ENCODE measurements around the gene ACAD10. TPM values are rescaled to one million over a fixed set of nuclear protein-coding genes. Genes with fewer than 3 reads are reported as not detected.

ACAD10 gene
- total and polyA plus RNA-seq, 8 donors, result 8.6 to 32.4 (median 16.2) TPM

DNA sequence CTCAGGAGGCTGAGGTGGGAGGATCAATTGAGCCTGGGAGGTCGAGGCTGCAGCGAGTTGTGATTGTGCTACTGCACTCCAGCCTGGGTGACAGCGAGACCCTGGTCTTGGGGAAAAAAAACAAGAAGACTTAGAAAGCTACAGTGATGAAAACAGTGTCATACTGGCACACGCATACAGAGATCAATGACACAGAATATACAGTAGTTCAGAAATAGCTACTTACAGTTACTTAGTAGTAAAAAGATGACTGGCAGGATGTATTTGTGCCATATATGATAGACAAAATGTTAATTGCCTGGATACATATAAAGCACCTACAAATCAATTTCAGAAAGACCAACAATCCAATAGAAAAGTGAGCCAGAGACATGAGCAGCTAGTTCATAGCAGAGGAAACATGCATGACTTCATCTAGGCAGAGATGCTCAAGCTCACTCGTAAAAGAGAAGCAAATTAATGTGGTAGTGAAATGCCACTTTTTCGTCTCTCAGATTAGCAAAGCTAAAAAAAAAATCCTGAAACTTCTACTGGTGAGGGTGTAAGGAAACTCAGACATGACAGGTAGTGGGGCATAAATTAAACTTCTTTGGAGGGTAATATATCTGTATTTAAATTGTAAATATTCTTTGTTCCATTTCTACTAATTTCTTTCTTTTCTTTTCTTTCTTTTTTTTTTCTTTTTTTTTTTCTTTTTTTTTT lies 78.4 kb downstream of the ACAD10 start:
- WGBS, 2 donors, result 72 to 82% methylated on average over 6 of the region's 6 CpGs
- Histone ChIP-seq H3K4me1 (peaks cover 0 to 11% (median 0%) of the 10 kb centered on the region in 3 donors), H3K36me3 (no peaks in the 10 kb centered on the region), H3K27ac (no peak overlapping the region), H3K4me3 (no peak overlapping the region), H3K27me3 (no peaks in the 10 kb centered on the region), H3K9me3 (no peaks in the 10 kb centered on the region)
- FAIRE-seq, result no peak
- no peak for ATAC-seq
- TF ChIP-seq, protein P1, sequence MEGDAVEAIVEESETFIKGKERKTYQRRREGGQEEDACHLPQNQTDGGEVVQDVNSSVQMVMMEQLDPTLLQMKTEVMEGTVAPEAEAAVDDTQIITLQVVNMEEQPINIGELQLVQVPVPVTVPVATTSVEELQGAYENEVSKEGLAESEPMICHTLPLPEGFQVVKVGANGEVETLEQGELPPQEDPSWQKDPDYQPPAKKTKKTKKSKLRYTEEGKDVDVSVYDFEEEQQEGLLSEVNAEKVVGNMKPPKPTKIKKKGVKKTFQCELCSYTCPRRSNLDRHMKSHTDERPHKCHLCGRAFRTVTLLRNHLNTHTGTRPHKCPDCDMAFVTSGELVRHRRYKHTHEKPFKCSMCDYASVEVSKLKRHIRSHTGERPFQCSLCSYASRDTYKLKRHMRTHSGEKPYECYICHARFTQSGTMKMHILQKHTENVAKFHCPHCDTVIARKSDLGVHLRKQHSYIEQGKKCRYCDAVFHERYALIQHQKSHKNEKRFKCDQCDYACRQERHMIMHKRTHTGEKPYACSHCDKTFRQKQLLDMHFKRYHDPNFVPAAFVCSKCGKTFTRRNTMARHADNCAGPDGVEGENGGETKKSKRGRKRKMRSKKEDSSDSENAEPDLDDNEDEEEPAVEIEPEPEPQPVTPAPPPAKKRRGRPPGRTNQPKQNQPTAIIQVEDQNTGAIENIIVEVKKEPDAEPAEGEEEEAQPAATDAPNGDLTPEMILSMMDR (IDR thresholded peaks at IDR 0.05), result no peak
- DNase-seq, result no peak
- intact Hi-C loops (cut with DNase I), result loop anchor here in 1 of 3 donors (10.0 kb wide), 1 partner anchor 51 kb away; no protein-coding TSS in a partner anchor

DNA sequence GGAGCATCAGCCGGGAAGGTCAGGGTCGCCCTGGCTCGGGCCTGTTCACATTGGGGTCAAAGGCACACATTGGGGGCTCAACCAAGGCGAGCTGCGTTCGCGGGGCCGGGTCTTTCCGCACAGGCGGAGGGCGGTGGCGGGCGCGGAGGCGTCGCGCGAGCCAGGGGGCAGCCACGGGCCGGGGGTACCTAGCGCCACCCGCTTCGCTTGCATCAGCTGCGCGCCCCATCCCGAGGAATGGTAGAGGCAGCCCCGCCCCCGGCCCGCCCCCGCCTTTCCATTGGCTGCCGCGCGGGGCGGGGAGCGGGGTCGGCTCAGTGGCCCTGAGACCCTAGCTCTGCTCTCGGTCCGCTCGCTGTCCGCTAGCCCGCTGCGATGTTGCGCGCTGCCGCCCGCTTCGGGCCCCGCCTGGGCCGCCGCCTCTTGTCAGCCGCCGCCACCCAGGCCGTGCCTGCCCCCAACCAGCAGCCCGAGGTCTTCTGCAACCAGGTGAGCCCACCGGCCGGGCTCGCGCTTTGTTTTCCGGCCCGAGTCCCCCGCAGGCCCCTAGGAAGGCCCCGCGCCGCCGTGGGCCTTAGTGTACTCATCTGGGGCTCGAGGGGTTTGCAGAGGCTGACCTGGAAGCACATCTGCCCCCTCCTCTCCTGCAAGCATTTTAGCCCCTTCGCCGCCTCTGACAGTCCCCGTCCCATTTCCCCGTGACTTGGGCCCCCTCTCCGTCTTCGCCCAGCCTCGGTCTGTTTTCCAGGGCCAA lies 80.9 kb downstream of the ACAD10 start, which contains the start of gene ALDH2:
ALDH2 (plus strand) TSS at position 326 of the 754 bp plus-strand sequence; CDS start at position 376, 50 bp downstream.
- Histone ChIP-seq H3K4me1 (peaks cover 0 to 15% (median 0%) of the 10 kb centered on the region in 3 donors), H3K27me3 (no peaks in the 10 kb centered on the region), H3K9me3 (no peaks in the 10 kb centered on the region), H3K27ac (peak within 1 kb of the TSS; percentile 67 to 80 (median 77)), H3K36me3 (no peaks in the 10 kb centered on the region), H3K4me3 (peak within 1 kb of the TSS; percentile 82 to 95 (median 88))
- 0% methylated on average over 54 to 73 of the region's 73 CpGs for WGBS, 2 donors
- intact Hi-C loops (cut with DNase I), result loop anchor here in 1 of 3 donors (10.0 kb wide), 1 partner anchor 48 kb away; no protein-coding TSS in a partner anchor
- ATAC-seq (peak; percentile 89 to 96 (median 95)), FAIRE-seq (no peak), DNase-seq (peak; percentile 68 to 86 (median 78))
- TF ChIP-seq, protein P1 (IDR thresholded peaks at IDR 0.05), result no peak

DNA sequence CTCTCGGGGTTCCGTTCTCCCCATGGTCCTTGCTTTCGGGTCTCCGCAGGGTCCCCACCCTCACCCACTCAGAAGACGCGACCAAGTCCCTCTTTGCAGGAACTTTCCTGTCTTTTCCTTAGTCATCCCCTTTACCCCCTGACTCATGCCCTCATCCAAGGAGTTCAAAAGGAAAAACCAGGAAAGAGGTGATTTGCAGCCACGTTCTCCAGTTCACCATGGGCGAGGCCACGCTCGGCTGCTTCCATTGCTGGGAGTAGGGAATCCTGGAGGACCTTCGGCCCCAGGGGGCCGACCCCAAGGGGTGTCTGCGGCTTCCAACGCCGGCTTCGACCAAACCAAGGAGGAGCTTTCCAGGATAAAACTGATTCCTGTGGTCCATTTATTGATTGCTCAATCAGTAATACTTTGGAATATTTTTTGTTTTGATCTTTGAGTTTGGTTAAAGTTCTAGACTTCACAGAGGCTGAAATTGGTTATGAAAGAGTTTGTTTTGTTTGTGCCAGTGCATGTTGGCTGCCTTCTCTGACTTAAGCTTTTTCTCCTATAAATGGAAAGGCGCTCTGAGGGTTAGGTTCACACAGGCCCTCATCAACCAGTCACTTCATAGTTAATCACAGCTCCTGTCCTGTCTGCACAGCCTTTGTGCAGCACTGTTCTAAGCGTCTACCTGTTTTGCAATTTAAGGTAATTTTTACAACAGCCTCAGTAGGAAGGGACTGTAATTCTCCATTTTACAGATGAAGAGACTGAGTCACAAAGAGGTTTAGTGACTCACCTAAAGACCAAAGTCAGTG lies 81.7 kb downstream of the ACAD10 start:
- intact Hi-C loops (cut with DNase I), result loop anchor here in 1 of 3 donors (10.0 kb wide), 1 partner anchor 47 kb away; no protein-coding TSS in a partner anchor
- TF ChIP-seq, protein P1 (IDR thresholded peaks at IDR 0.05), result no peak
- Histone ChIP-seq H3K36me3 (no peaks in the 10 kb centered on the region), H3K9me3 (no peaks in the 10 kb centered on the region), H3K27me3 (no peaks in the 10 kb centered on the region), H3K4me1 (peaks cover 0 to 15% (median 0%) of the 10 kb centered on the region in 3 donors), H3K4me3 (peak overlapping the region; percentile 82 to 95 (median 88)), H3K27ac (peak overlapping the region; percentile 67 to 80 (median 77))
- DNase-seq (no peak), FAIRE-seq (no peak), ATAC-seq (peak; percentile 62 to 65 (median 64))
- WGBS, 2 donors, result 4 to 7% methylated on average over 18 of the region's 18 CpGs

DNA sequence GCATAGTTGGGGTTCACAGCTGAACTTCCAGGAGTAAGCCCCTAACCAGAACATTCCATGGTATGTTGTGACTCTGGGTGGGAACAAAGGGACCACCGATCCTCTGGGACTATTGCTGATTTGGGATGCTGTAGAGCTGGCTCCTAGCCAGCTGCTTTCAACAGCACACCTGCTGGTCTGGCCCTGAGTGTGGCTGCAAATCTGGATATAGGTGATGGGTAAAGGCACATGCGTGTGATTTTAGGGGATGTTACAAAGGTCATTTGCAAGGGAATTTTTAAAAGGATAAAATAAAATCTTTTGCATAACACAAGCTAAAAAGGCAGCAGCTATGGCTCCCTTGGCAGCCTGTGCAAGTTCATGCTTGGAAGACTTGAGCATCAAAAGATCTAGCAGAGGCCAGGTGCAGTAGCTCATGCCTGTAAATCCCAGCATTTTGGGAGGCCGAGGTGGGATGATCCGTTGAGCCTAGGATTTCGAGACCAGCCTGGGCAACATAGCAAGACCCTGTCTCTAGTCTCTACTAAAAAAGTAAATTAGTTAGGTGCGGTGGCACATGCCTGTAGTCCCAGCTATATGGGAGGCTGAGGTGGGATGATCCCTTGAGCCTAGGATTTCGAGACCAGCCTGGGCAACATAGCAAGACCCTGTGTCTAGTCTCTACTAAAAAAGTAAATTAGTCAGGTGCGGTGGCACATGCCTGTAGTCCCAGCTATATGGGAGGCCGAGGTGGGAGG lies 82.5 kb downstream of the ACAD10 start:
- peak overlapping the region in 1 of 4 donors; percentile 79 for H3K27ac ChIP-seq
- intact Hi-C loops (cut with DNase I), result loop anchor here in 1 of 3 donors (10.0 kb wide), 1 partner anchor 46 kb away; no protein-coding TSS in a partner anchor
- H3K9me3 ChIP-seq, result no peaks in the 10 kb centered on the region
- no peak for FAIRE-seq
- peak overlapping the region in 2 of 4 donors; percentile 82 to 85 for H3K4me3 ChIP-seq
- WGBS, 2 donors, result 78 to 80% methylated on average over 9 of the region's 9 CpGs
- TF ChIP-seq, protein P1 (IDR thresholded peaks at IDR 0.05), result no peak
- H3K36me3 ChIP-seq, result no peaks in the 10 kb centered on the region
- H3K4me1 ChIP-seq, result peaks cover 6 to 23% (median 6%) of the 10 kb centered on the region in 3 donors
- no peak for DNase-seq
- no peak for ATAC-seq
- no peaks in the 10 kb centered on the region for H3K27me3 ChIP-seq
